ENCODE measurements around the gene ISLR2.

Gene ISLR2

GRCh38 chr15:74184582-74185091, 54.3 kb downstream of the ISLR2 start:
- ChIA-PET CTCF (no interaction called here), POLR2A (ENCODE audit: low non-redundant PET) (no interaction called here)
- H3K27ac ChIP-seq: no peak overlapping the region
- no peak for DNase-seq (ENCODE audit: low spot score)
- TF ChIP-seq CTCF (conservative IDR thresholded peaks at IDR 0.05; ENCODE audit: low read depth): no peak

DNA sequence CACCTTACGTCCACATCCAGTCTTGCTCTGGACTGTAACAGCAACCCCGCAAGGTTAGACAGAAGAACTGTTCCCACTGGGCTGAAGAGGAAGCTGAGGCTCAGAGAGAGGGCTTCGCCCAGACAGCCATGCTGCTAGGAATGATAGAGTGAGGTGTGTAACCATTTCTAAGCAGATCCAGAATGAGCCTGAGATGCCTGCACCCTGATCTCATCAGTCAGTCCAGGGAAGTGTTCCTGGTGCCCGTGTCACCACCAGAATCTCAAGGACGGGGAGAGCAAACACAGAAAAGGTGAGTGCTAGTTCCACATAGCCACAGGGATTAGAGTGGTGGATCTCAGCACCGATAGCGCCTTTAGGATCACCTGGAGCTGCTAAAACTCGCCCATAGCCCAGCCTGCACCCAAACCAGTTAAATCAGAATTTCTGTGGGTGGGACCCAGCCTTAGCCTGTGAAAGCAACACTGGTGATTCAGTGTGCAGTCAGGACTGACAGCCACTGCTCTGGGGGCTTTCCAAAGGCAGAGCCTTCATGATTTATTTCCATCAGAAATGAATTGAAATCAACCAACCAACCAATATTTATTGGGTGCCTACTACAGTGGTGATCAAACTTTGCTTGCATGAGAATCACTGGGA, 55.4 kb downstream of the ISLR2 start:
- CTCF ChIA-PET: interaction anchor here (0.6 kb wide), 1 partner anchor 762 kb away, joined by 3 read pairs; no protein-coding TSS in a partner anchor
- POLR2A ChIA-PET (ENCODE audit: low non-redundant PET): no interaction called here
- DNase-seq (ENCODE audit: low spot score): no peak
- no peak overlapping the region for H3K27ac ChIP-seq
- TF ChIP-seq CTCF (conservative IDR thresholded peaks at IDR 0.05; ENCODE audit: low read depth): no peak
